DMS 273 (cell line): Measurements from ENCODE around the gene ALOXE3.
A peak's percentile ranks its signal among the peaks of the same experiment; 100 is the strongest.
"Not testable (repeated sequence)": the region's sequence is repeated elsewhere in the genome, so short reads cannot be mapped to it uniquely, and the experiment has no call there.

Experiments used
- DNase-seq: peaks from one replicate; lab custom pipeline; 2025; ENCODE audit not compliant: unreplicated experiment; lab: John Stamatoyannopoulos, UW

ALOXE3 gene

GRCh38 chr17:8073627-8074484 lies 44.5 kb downstream of the ALOXE3 start:
- peak; percentile 77 for DNase-seq

GRCh38 chr17:8072729-8073461 lies 45.4 kb downstream of the ALOXE3 start:
- DNase-seq: no peak

- no peak for DNase-seq
Measured at GRCh38 chr17:8072341-8072728, 46.0 kb downstream of the ALOXE3 start.

- DNase-seq: no peak
Measured at GRCh38 chr17:8071496-8071895, 46.8 kb downstream of the ALOXE3 start.

- DNase-seq: peak; percentile 50
Measured at GRCh38 chr17:8069587-8069860, 48.8 kb downstream of the ALOXE3 start.

- no peak for DNase-seq
Measured at GRCh38 chr17:8068736-8069586, 49.4 kb downstream of the ALOXE3 start.

GRCh38 chr17:8067806-8068205 lies 50.5 kb downstream of the ALOXE3 start:
- no peak for DNase-seq

- DNase-seq: no peak
Measured at GRCh38 chr17:8066841-8067775, 51.2 kb downstream of the ALOXE3 start.

- no peak for DNase-seq
Measured at GRCh38 chr17:8064561-8065019, 53.7 kb downstream of the ALOXE3 start.

GRCh38 chr17:8063761-8064534 lies 54.4 kb downstream of the ALOXE3 start:
- DNase-seq: no peak

- no peak for DNase-seq
Measured at GRCh38 chr17:8062807-8063483, 55.4 kb downstream of the ALOXE3 start.

GRCh38 chr17:8062435-8062806 lies 55.9 kb downstream of the ALOXE3 start:
- no peak for DNase-seq

GRCh38 chr17:8061851-8062250 lies 56.5 kb downstream of the ALOXE3 start:
- DNase-seq: not testable (repeated sequence)

GRCh38 chr17:8060274-8060673 lies 58.0 kb downstream of the ALOXE3 start:
- DNase-seq: peak; percentile 88

GRCh38 chr17:8059131-8059530 lies 59.2 kb downstream of the ALOXE3 start:
- no peak for DNase-seq

GRCh38 chr17:8057691-8058114 lies 60.6 kb downstream of the ALOXE3 start:
- DNase-seq: peak; percentile 87

- DNase-seq: no peak
Measured at GRCh38 chr17:8056976-8057625, 61.2 kb downstream of the ALOXE3 start.

GRCh38 chr17:8056232-8056975 lies 61.9 kb downstream of the ALOXE3 start:
- DNase-seq: no peak
